ENCODE data around the gene PEX14.

DNA sequence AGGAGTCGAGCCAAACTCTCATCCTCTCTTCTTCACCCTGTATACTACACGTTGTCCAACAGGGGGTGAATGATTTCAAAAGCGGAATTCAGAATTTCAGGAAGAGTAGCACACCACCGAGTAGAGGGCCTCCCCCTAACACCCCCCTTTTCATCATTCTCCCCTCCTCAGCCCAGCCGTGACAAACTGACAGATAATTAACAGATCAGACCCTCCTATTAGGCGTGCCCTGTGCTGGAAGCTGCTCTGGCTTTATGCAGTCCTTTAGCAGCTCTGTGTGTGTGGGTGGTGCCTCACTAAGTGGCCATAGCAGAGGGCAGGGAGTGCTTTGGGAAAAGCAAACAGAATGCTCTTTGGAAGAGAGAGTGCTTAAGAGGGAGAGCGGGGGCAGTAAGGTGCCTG, 44.3 kb downstream of the PEX14 start:
- TF ChIP-seq, protein P1, sequence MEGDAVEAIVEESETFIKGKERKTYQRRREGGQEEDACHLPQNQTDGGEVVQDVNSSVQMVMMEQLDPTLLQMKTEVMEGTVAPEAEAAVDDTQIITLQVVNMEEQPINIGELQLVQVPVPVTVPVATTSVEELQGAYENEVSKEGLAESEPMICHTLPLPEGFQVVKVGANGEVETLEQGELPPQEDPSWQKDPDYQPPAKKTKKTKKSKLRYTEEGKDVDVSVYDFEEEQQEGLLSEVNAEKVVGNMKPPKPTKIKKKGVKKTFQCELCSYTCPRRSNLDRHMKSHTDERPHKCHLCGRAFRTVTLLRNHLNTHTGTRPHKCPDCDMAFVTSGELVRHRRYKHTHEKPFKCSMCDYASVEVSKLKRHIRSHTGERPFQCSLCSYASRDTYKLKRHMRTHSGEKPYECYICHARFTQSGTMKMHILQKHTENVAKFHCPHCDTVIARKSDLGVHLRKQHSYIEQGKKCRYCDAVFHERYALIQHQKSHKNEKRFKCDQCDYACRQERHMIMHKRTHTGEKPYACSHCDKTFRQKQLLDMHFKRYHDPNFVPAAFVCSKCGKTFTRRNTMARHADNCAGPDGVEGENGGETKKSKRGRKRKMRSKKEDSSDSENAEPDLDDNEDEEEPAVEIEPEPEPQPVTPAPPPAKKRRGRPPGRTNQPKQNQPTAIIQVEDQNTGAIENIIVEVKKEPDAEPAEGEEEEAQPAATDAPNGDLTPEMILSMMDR (IDR thresholded peaks at IDR 0.05): no peak
- TF ChIP-seq POLR2AphosphoS5 (IDR thresholded peaks at IDR 0.05) (no peak), EP300 (IDR thresholded peaks at IDR 0.05) (no peak), POLR2A (IDR thresholded peaks at IDR 0.05) (no peak)
